ENCODE measurements around the gene CSGALNACT2.
"Not testable (repeated sequence)": the region's sequence is repeated elsewhere in the genome, so short reads cannot be mapped to it uniquely, and the experiment has no call there.

CSGALNACT2 gene

DNA sequence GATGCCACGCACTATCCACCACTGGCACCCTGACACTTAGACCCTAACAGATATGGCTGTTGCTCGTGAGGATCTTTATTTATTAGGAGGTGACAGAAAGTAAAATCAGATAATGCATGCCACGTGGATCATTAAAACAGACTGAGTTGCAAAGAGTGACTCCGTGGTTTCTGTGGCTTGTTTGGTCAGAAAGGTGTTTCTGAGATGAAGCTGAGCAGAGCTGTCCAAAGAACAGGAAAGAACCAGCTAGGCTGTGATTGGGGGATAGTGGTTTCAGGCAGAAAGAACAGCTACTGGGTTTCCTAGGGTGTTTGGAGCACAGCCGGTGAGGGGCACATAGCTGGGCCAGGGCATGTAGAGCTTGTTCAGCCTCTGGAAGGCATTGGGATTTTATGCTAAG lies 34.4 kb downstream of the CSGALNACT2 start:
- peaks cover 67% of the 10 kb centered on the region for H3K36me3 ChIP-seq
- no peak overlapping the region for H3K4me2 ChIP-seq
- H4K20me1 ChIP-seq, result no peaks in the 10 kb centered on the region; the same call in 1 of the 2 replicates
- H3K9me3 ChIP-seq, result peaks cover 3% of the 10 kb centered on the region; the same call in 1 of the 2 replicates
- H3K27me3 ChIP-seq, result no peaks in the 10 kb centered on the region
- no peak overlapping the region for H3K27ac ChIP-seq
- no peak overlapping the region for H3K4me3 ChIP-seq
- peaks cover 6% of the 10 kb centered on the region; the same call in 1 of the 2 replicates for H3K4me1 ChIP-seq
- TF ChIP-seq Cebpa-rat (IDR thresholded peaks at IDR 0.05), result no peak
- H3K9ac ChIP-seq, result no peak overlapping the region

DNA sequence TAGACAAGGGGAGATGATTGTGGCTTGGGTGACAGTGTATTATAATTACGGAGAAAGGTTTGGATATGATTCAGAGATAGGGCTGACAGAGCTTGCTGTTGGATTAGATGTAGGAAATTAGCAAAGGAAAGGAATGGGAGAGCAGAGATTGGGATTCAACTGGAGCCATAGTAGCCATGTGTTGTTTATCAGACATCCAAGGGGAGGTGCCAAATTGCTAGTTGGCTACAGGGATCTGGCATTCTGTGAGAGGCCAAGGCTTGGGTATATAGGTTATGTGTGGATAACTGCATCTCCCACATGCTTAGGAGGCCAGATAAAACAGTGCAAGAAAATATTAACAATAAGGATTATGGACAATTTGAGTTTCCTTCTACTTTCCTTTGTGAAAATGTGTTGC lies 34.9 kb downstream of the CSGALNACT2 start:
- no peaks in the 10 kb centered on the region; the same call in 1 of the 2 replicates for H4K20me1 ChIP-seq
- no peak overlapping the region for H3K27ac ChIP-seq
- no peak overlapping the region for H3K4me3 ChIP-seq
- H3K4me1 ChIP-seq, result peaks cover 6% of the 10 kb centered on the region; the same call in 1 of the 2 replicates
- TF ChIP-seq Cebpa-rat (IDR thresholded peaks at IDR 0.05), result no peak
- peaks cover 72% of the 10 kb centered on the region for H3K36me3 ChIP-seq
- no peaks in the 10 kb centered on the region for H3K27me3 ChIP-seq
- peaks cover 8% of the 10 kb centered on the region for H3K9me3 ChIP-seq
- no peak overlapping the region for H3K4me2 ChIP-seq
- H3K9ac ChIP-seq, result no peak overlapping the region

DNA sequence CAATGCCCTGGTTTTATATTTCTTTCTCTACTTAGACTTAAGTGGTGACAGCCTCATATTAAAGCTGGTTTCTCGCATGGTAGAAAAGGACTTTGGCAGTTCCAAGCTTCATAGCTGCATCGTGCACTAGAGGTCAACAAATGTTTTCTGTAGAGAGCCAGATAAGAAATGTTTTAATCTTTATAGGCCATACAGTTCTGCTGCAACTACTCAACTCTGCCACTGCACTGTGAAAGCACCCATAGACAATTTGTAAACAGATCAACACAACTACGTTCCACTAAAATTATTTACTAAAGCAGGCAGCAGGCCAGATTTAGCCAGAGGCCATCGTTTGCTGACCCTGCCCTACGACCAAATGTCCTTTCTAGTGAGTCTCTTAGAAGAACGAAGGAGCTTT lies 36.7 kb downstream of the CSGALNACT2 start:
- H3K9ac ChIP-seq, result no peak overlapping the region
- peaks cover 14% of the 10 kb centered on the region for H3K9me3 ChIP-seq
- no peak overlapping the region for H3K27ac ChIP-seq
- H4K20me1 ChIP-seq, result no peaks in the 10 kb centered on the region; the same call in 1 of the 2 replicates
- TF ChIP-seq Cebpa-rat (IDR thresholded peaks at IDR 0.05), result no peak
- peaks cover 6% of the 10 kb centered on the region; the same call in 1 of the 2 replicates for H3K4me1 ChIP-seq
- H3K36me3 ChIP-seq, result peaks cover 83% of the 10 kb centered on the region
- H3K4me2 ChIP-seq, result no peak overlapping the region
- no peak overlapping the region for H3K4me3 ChIP-seq
- no peaks in the 10 kb centered on the region for H3K27me3 ChIP-seq

DNA sequence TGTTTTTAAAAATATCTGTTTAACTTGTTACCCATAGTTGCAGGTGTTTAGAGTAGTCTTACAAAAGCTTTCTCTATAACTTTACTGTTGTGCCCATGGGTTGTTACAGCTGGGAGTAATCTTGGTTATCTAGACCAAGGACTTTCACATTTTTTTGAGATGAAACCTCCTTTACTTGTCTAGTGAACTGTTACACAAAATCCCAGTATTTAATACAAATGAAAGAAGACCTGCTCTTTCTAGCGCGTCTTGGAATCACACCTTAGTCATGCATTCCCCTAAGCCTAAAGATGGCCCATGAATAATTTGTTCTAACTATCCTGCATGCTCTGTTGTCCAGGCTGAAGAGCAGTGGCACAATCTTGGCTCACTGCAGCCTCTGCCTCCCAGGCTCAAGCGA lies 38.0 kb downstream of the CSGALNACT2 start:
- peaks cover 85% of the 10 kb centered on the region for H3K36me3 ChIP-seq
- H3K4me1 ChIP-seq, result peaks cover 6% of the 10 kb centered on the region; the same call in 1 of the 2 replicates
- TF ChIP-seq Cebpa-rat (IDR thresholded peaks at IDR 0.05), result no peak

DNA sequence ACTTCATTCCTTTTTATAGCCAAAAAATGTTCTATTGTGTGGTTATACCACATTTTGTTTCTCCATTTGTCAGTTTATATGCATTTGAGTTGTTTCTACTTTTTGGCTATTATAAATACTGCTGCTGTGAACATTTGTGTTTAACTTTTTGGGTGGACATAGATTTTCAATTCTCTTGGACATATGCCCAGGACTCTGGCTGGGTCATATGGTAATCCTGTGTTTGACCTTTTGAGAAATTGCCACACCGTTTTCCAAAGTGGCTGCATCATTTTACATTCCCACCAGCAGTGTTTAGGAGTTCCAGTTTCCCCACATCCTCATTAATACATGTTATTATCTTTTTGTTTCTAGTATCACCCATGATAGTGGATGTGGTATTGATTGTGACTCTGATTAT lies 39.4 kb downstream of the CSGALNACT2 start:
- TF ChIP-seq Cebpa-rat (IDR thresholded peaks at IDR 0.05), result no peak
- no peaks in the 10 kb centered on the region for H3K27me3 ChIP-seq
- H3K4me3 ChIP-seq, result no peak overlapping the region
- peaks cover 3% of the 10 kb centered on the region; the same call in 1 of the 2 replicates for H3K4me1 ChIP-seq
- H3K4me2 ChIP-seq, result no peak overlapping the region
- peaks cover 14% of the 10 kb centered on the region for H3K9me3 ChIP-seq
- H3K36me3 ChIP-seq, result peaks cover 94% of the 10 kb centered on the region
- H4K20me1 ChIP-seq, result no peaks in the 10 kb centered on the region; the same call in 1 of the 2 replicates
- H3K27ac ChIP-seq, result no peak overlapping the region
- H3K9ac ChIP-seq, result no peak overlapping the region

More for the DNA sequence above, 38.0 kb downstream of the CSGALNACT2 start:
- no peaks in the 10 kb centered on the region for H3K27me3 ChIP-seq
- H3K27ac ChIP-seq, result no peak overlapping the region
- peaks cover 14% of the 10 kb centered on the region for H3K9me3 ChIP-seq
- H3K4me2 ChIP-seq, result no peak overlapping the region
- no peak overlapping the region for H3K9ac ChIP-seq
- H3K4me3 ChIP-seq, result no peak overlapping the region
- H4K20me1 ChIP-seq, result no peaks in the 10 kb centered on the region; the same call in 1 of the 2 replicates

DNA sequence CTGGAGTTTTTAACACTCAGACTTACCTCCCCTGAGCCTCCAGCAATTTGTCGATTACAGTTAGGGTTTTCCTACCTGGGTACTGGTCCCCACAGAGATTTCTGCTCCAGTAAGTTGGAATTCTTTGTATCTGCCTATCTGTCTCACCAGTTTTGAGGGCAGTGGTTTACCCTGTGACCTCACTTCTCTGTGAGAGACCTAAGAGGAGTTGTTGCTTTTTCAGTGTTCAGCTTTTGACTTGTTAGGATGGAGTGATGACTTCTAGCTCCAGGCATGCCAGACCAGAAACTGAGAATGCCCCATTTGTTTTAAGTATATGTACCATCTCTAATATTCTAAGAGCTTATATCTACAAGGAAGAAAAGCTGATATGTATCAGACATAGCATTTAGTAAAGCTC lies 42.9 kb downstream of the CSGALNACT2 start:
- TF ChIP-seq Cebpa-rat (IDR thresholded peaks at IDR 0.05), result no peak
- no peaks in the 10 kb centered on the region for H3K4me1 ChIP-seq
- no peak overlapping the region for H3K9ac ChIP-seq
- H3K27me3 ChIP-seq, result no peaks in the 10 kb centered on the region
- H3K4me3 ChIP-seq, result no peak overlapping the region
- no peak overlapping the region for H3K4me2 ChIP-seq
- peaks cover 81% of the 10 kb centered on the region for H3K36me3 ChIP-seq
- H4K20me1 ChIP-seq, result no peaks in the 10 kb centered on the region
- H3K27ac ChIP-seq, result no peak overlapping the region
- peaks cover 14% of the 10 kb centered on the region for H3K9me3 ChIP-seq

DNA sequence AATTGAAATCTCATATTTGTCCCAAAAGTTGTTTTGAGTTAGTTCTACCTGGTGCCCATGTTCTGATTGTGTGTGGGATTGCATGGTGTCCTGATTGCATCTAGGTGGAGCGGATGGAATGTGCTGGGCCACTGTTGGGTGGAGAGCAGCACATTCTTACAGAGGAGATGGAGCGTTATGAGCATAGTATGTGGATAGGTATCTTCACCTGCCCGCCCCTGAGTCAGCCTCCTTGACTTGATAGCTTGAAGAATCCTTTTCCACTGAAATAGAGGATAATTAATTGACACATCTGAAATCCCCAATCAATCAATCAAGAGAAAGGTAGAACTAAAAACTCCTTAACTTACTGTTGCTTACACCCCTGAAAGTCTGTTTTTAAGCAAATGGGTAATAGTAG lies 45.5 kb downstream of the CSGALNACT2 start:
- not testable (repeated sequence) for H3K9ac ChIP-seq, H4K20me1 ChIP-seq, H3K4me3 ChIP-seq, H3K27me3 ChIP-seq, H3K27ac ChIP-seq, H3K9me3 ChIP-seq, H3K4me2 ChIP-seq, H3K4me1 ChIP-seq
- H3K36me3 ChIP-seq, result peaks cover 70% of the 10 kb centered on the region

DNA sequence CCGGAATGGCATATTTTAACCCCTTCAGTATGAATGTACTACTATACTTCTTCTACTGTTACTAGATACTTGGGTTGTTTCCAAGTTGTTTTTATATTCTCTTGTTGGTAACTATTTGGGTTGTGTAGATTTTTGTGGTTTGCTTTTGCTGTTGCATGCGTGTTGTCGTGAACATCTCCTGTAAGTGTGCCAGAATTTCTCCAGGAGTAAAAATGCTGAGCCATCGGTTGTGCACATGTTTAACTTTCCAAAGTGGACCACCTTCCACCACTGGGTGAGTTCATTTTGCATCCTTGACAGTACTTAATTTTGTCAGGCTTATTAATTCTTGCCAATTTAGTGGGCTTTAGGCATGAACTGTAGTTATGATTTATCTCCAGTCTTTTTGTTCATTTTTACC lies 47.9 kb downstream of the CSGALNACT2 start:
- no peaks in the 10 kb centered on the region for H3K4me1 ChIP-seq
- no peak overlapping the region for H3K4me2 ChIP-seq
- H3K4me3 ChIP-seq, result no peak overlapping the region
- H3K9ac ChIP-seq, result no peak overlapping the region
- no peaks in the 10 kb centered on the region for H4K20me1 ChIP-seq
- no peaks in the 10 kb centered on the region for H3K27me3 ChIP-seq
- no peak for TF ChIP-seq Cebpa-rat (IDR thresholded peaks at IDR 0.05)
- no peaks in the 10 kb centered on the region for H3K9me3 ChIP-seq
- no peak overlapping the region for H3K27ac ChIP-seq
- H3K36me3 ChIP-seq, result peaks cover 48% of the 10 kb centered on the region

DNA sequence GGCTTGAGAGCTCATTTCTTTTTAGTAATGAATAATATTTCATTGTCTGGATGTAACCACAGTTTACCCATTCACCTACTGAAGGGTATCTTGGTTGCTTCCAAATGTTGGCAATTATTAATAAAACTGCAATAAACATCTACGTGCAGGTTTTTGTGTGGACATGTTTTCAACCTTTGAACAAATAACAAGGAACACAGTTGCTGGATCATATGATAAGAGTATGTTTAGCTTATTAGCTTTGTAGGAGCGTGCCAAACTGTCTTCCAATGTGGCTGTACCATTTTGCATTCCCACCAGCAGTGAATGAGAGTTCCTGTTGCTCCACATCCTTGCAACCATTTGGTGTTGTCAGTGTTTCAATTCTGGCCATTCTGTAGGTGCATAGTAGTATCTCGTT lies 49.0 kb downstream of the CSGALNACT2 start:
- H3K27ac ChIP-seq, result no peak overlapping the region
- no peaks in the 10 kb centered on the region for H3K9me3 ChIP-seq
- H4K20me1 ChIP-seq, result no peaks in the 10 kb centered on the region
- H3K9ac ChIP-seq, result no peak overlapping the region
- H3K4me1 ChIP-seq, result no peaks in the 10 kb centered on the region
- H3K4me3 ChIP-seq, result no peak overlapping the region
- TF ChIP-seq Cebpa-rat (IDR thresholded peaks at IDR 0.05), result no peak
- H3K4me2 ChIP-seq, result no peak overlapping the region
- H3K36me3 ChIP-seq, result peaks cover 40% of the 10 kb centered on the region
- H3K27me3 ChIP-seq, result no peaks in the 10 kb centered on the region

DNA sequence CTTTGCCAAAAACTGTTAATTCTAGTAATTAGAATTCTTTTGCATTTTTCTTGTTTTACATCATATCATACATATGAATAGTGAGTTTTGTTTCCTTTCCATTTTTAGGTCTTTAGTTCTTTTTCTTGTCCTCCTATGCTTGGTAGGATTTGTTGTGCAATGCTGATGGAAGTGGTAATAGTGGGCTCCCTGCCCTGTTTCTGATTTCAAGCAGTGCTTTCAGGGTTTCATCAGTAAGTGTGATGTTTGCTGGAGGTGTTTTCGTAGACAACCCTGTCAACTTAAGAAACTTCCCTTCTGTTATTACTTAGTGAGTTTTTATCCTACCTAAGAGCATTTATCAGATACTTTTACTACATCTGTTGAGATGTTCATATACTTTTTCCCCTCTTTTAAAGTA lies 50.5 kb downstream of the CSGALNACT2 start:
- Histone ChIP-seq H4K20me1 (no peaks in the 10 kb centered on the region), H3K9me3 (no peaks in the 10 kb centered on the region), H3K36me3 (peaks cover 32% of the 10 kb centered on the region), H3K27me3 (no peaks in the 10 kb centered on the region), H3K9ac (no peak overlapping the region), H3K4me1 (no peaks in the 10 kb centered on the region), H3K27ac (no peak overlapping the region), H3K4me2 (no peak overlapping the region), H3K4me3 (no peak overlapping the region)
- TF ChIP-seq Cebpa-rat (IDR thresholded peaks at IDR 0.05), result no peak

DNA sequence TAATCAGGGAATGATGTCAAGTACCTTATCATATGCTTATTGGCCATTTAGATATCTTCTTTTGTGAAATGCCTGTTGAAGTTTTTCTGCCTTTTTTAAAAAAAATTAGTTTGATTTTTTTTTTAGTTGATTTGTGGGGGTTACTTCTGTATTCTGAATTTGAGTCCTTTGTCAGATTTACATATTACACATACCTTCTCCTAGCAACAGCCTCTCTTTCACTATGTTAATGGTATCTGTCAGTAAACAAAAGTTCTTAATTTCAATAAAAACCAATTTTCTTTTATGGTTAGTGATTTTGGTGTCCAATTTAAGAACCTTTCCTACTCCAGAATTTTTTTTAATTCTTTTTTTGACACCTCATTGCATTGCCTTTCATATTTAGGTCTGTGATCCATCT lies 52.0 kb downstream of the CSGALNACT2 start:
- Histone ChIP-seq H3K36me3 (peaks cover 28% of the 10 kb centered on the region), H3K27ac (no peak overlapping the region), H4K20me1 (no peaks in the 10 kb centered on the region), H3K27me3 (no peaks in the 10 kb centered on the region), H3K4me2 (no peak overlapping the region), H3K4me1 (no peaks in the 10 kb centered on the region), H3K9me3 (no peaks in the 10 kb centered on the region), H3K9ac (no peak overlapping the region), H3K4me3 (no peak overlapping the region)
- TF ChIP-seq Cebpa-rat (IDR thresholded peaks at IDR 0.05), result no peak

Measured in BLaER1 (cell line).